ENCODE measurements around the gene CBFA2T3.

- TF ChIP-seq, protein P1, sequence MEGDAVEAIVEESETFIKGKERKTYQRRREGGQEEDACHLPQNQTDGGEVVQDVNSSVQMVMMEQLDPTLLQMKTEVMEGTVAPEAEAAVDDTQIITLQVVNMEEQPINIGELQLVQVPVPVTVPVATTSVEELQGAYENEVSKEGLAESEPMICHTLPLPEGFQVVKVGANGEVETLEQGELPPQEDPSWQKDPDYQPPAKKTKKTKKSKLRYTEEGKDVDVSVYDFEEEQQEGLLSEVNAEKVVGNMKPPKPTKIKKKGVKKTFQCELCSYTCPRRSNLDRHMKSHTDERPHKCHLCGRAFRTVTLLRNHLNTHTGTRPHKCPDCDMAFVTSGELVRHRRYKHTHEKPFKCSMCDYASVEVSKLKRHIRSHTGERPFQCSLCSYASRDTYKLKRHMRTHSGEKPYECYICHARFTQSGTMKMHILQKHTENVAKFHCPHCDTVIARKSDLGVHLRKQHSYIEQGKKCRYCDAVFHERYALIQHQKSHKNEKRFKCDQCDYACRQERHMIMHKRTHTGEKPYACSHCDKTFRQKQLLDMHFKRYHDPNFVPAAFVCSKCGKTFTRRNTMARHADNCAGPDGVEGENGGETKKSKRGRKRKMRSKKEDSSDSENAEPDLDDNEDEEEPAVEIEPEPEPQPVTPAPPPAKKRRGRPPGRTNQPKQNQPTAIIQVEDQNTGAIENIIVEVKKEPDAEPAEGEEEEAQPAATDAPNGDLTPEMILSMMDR (IDR thresholded peaks at IDR 0.05): no peak
- TF ChIP-seq POLR2A (IDR thresholded peaks at IDR 0.05): no peak
Measured at GRCh38 chr16:88840600-88841215, 136.3 kb downstream of the CBFA2T3 start.
